Aorta (tissue), 5 donors: ENCODE measurements around the gene TMEM176B. TPM values are rescaled to one million over a fixed set of nuclear protein-coding genes. Genes with fewer than 3 reads are reported as not detected.
A peak's percentile ranks its signal among the peaks of the same experiment; 100 is the strongest.

Source experiments
- ATAC-seq: fragments of 200-7000 bp; cut with Tn5 transposase; one replicate; pipeline ENCODE4 v1.9.1; 2022; ENCODE audit warnings: moderate library complexity; ENCODE audit not compliant: low FRiP score
- DNase-seq, 2 donors: peaks; one replicate each; pipeline ENCODE4 v3.0.0-alpha.2; 2020
- H3K27ac ChIP-seq, 2 donors: one replicate each; pipeline ENCODE4 v1.5.1; 2013; ENCODE audit warnings: low read length in 2 of 2, mild to moderate bottlenecking in 2 of 2, moderate library complexity in 2 of 2, control low read depth in 1 of 2, inconsistent platforms in 1 of 2, low read depth in 1 of 2
- H3K27me3 ChIP-seq, 2 donors: one replicate each; pipeline ENCODE4 v1.6.1; 2013; ENCODE audit warnings: control low read depth in 1 of 2, low read length in 1 of 2, mild to moderate bottlenecking in 1 of 2, moderate library complexity in 1 of 2; ENCODE audit not compliant: insufficient read depth in 2 of 2, control insufficient read depth in 1 of 2
- H3K36me3 ChIP-seq, 2 donors: one replicate each; pipeline ENCODE4 v1.6.1; 2013; ENCODE audit warnings: control low read depth in 1 of 2, low read length in 1 of 2, mild to moderate bottlenecking in 1 of 2; ENCODE audit not compliant: insufficient read depth in 2 of 2, control insufficient read depth in 1 of 2
- H3K4me1 ChIP-seq, 2 donors: one replicate each; pipeline ENCODE4 v1.6.1; 2013; ENCODE audit warnings: low read length in 2 of 2, control low read depth in 1 of 2, mild to moderate bottlenecking in 1 of 2, moderate library complexity in 1 of 2; ENCODE audit not compliant: insufficient read depth in 2 of 2, control insufficient read depth in 1 of 2
- H3K4me3 ChIP-seq, 2 donors: one replicate each; pipeline ENCODE4 v1.5.1; 2013; ENCODE audit warnings: low read length in 2 of 2, control low read depth in 1 of 2, mild to moderate bottlenecking in 1 of 2
- H3K9me3 ChIP-seq: one replicate; pipeline ENCODE4 v1.6.1; 2013; ENCODE audit warnings: mild to moderate bottlenecking, low read length; ENCODE audit not compliant: control insufficient read depth
- WGBS, 2 donors: extraction: QIAGEN DNeasy Blood & Tissue Kit; methylation state at CpG; one replicate each; pipeline ENCODE4 v1.1.7; 2013; 5-methylcytosine and 5-hydroxymethylcytosine counted together
- intact Hi-C, 2 donors: fragments of 100-400 bp; cut with DNase I; formaldehyde crosslinking; loops; one replicate each; pipeline versions ENCODE4 v1.14.2 to v1.15.0; 2022
- polyA plus RNA-seq, 2 donors: library from polyadenylated mRNA; stranded (reverse); fragments of 200-250 nt; gene quantifications; one replicate each; pipeline ENCODE4 v1.2.3, GENCODE V29; 2013
- total RNA-seq, 2 donors: library from RNA; stranded (reverse); fragmentation: NEBNext Ultra II Directional; extraction: Animal tissue kit (Norgen Biotek cat#: 25700); gene quantifications; one replicate each; pipeline ENCODE4 v1.2.1, GENCODE V29; 2021
- donor health status: healthy with polysubstance abuse.
- donor health status: Bipolar disorder and iron deficiency.
- donor health status: DM: no; HTN: no; CAD: no.
- donor health status: DM: no; HTN: no; CAD: no.
- donor health status: DM: yes; HTN: yes; CAD: no.

Gene TMEM176B
- total and polyA plus RNA-seq, 4 donors: 6.5 to 85.5 (median 30.5) TPM

DNA sequence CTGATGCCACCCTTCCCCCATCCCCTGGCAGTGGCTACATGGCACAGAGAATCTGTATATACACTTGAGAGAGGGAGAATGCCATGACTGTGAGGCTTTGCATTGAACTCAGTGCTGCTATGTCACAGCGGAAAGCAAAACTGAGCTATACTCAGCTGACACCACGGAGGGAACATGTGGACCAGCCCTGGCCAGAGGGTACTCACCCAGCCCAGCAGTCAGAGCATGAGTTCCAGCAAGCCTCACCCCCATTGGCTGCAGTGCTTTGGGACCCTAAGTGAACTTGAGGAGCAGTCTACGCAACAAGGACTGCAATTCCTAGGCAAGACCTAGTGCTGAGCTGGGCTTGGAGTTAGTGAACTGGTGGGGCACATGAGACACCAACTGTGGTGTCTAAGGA, 41.9 kb upstream of the TMEM176B start:
- Histone ChIP-seq H3K27me3 (no peaks in the 10 kb centered on the region), H3K4me3 (no peak overlapping the region), H3K27ac (no peak overlapping the region), H3K4me1 (no peaks in the 10 kb centered on the region), H3K36me3 (no peaks in the 10 kb centered on the region), H3K9me3 (peaks cover 3% of the 10 kb centered on the region)
- peak in 1 of 2 donors; percentile 17 for DNase-seq
- no peak for ATAC-seq
- 94 to 95% methylated on average over 3 of the region's 3 CpGs for WGBS, 2 donors
- intact Hi-C loops: no loop called here

DNA sequence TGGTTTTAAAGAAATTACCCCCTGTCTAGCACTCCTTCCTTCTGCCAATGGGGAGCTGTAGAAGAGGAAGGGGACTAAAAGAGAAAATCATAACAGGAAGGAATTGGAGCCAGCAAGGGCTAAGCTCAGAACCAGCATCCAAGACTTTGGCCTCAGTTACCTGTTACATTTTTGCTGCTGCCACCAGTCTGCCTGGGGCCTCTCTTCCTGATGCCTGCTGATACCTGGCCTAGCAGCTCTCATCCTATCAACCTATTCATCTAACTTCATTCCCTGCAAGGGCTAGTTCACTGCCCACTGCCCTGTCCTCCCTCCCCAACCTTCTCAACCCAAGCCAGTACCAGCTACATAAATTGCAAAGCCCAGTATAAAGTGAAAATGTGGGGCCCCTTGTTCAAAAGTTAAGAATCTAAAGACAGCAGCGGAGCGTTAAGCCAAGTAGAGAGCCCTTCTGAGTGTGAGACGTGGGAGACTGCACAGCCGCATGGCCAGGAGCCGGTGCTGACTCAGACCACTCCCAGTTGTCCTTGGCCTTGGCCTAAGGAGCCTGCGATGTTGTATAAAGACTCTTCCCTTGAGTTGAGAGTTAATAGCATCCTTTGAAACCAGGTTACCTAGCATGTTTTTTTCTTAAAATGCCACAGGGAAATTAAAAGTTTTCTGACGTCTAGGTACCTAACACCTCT, 38.9 kb upstream of the TMEM176B start:
- WGBS, 2 donors: 74 to 79% methylated on average over 7 of the region's 7 CpGs
- ATAC-seq (no peak), DNase-seq (peak in 1 of 2 donors; percentile 19)
- Histone ChIP-seq H3K4me1 (no peaks in the 10 kb centered on the region), H3K4me3 (no peak overlapping the region), H3K27ac (no peak overlapping the region), H3K36me3 (no peaks in the 10 kb centered on the region), H3K27me3 (no peaks in the 10 kb centered on the region), H3K9me3 (peaks cover 3% of the 10 kb centered on the region)
- intact Hi-C loops: no loop called here

DNA sequence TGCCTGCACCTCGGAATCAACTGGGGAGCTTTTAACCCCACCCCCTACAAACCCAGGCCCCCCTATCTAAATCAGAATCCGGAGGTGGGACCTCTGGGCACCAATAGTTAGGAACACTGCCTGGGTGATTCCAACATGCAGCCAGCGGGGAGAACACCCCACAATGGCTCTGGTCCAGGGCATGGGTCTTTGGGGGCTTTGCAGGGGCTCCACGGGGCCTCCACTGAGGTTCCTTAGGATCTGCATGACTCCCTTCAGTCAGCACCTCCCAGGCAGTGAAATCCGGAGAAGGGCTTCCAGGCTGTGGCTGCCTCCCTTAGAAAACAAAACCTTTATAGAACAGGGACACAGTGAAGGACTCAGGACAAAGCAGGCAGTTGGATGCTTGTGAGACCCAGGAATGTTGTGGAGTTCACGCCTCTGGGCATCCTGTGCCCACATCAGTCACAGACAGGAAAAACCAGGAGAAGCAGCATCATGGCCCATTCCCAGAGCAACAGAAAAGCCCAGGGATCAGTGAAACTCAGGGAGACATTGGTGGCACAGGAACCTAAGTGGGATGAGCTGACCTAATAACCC, 35.6 kb upstream of the TMEM176B start:
- intact Hi-C loops: no loop called here
- 65 to 70% methylated on average over 6 of the region's 6 CpGs for WGBS, 2 donors
- DNase-seq: peak in 1 of 2 donors; percentile 21

DNA sequence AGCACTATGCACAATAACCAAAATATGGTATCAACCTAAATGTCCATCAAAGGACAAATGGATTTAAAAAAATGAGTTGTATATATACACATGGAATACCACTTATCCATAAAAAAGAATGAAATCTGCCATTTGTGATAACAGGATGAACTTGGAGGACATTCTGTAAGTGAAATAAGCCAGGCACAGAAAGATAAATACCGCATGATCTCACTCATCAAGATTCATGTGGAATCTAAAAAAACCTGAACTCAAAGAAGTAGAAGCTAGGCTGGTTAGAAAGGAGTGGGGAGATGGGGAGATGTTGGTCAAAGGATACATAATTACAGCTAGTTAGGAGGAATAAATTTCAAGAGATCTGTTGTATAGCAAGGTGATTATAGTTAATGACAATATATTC, 34.9 kb upstream of the TMEM176B start:
- H3K27ac ChIP-seq: no peak overlapping the region
- H3K27me3 ChIP-seq: no peaks in the 10 kb centered on the region
- intact Hi-C loops: no loop called here
- no peak for DNase-seq
- ATAC-seq: no peak
- H3K36me3 ChIP-seq: no peaks in the 10 kb centered on the region
- no peaks in the 10 kb centered on the region for H3K4me1 ChIP-seq
- H3K9me3 ChIP-seq: peaks cover 1% of the 10 kb centered on the region
- no peak overlapping the region for H3K4me3 ChIP-seq
- 54 to 63% methylated on average over 1 of the region's 1 CpG for WGBS, 2 donors

More for the DNA sequence above, 35.6 kb upstream of the TMEM176B start:
- Histone ChIP-seq H3K36me3 (no peaks in the 10 kb centered on the region), H3K9me3 (peaks cover 1% of the 10 kb centered on the region), H3K4me3 (no peak overlapping the region), H3K4me1 (no peaks in the 10 kb centered on the region), H3K27ac (no peak overlapping the region), H3K27me3 (no peaks in the 10 kb centered on the region)
- no peak for ATAC-seq

- 30 to 57% methylated on average over 1 of the region's 1 CpG for WGBS, 2 donors
- no peaks in the 10 kb centered on the region for H3K4me1 ChIP-seq
- DNase-seq: no peak
- no peak overlapping the region for H3K4me3 ChIP-seq
- H3K27me3 ChIP-seq: no peaks in the 10 kb centered on the region
- no peak for ATAC-seq
- intact Hi-C loops: no loop called here
- H3K36me3 ChIP-seq: no peaks in the 10 kb centered on the region
- peaks cover 1% of the 10 kb centered on the region for H3K9me3 ChIP-seq
- no peak overlapping the region for H3K27ac ChIP-seq
These were observed 31.7 kb upstream of the TMEM176B start for GRCh38 chr7:150831851-150832250.

DNA sequence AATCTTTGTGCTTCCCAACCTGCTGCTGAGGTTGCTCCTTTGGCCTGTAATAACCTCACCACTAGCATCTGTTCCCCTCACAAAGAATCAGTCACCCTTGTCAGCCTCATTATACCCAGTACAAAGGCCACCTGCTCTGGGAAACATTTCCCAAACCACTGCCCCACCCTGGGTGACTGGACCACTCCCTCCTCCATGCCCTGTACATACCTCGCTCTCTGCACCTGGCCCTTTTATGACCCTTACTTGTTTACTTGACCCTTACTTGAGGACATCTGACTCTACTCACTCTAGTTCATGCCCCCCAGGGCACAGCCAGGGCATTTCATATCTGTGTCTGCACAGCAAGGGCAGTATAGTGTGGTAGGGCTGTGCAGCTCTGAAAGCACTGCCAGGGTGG, 30.8 kb upstream of the TMEM176B start:
- DNase-seq (no peak), ATAC-seq (no peak)
- H3K27ac ChIP-seq: no peak overlapping the region
- no peaks in the 10 kb centered on the region for H3K36me3 ChIP-seq
- intact Hi-C loops: no loop called here
- H3K9me3 ChIP-seq: peaks cover 1% of the 10 kb centered on the region
- no peaks in the 10 kb centered on the region for H3K4me1 ChIP-seq
- no peaks in the 10 kb centered on the region for H3K27me3 ChIP-seq
- 35 to 79% methylated on average over 1 of the region's 1 CpG for WGBS, 2 donors
- H3K4me3 ChIP-seq: no peak overlapping the region

- ATAC-seq: no peak
- H3K27ac ChIP-seq: no peak overlapping the region
- peaks cover 1% of the 10 kb centered on the region for H3K9me3 ChIP-seq
- no peaks in the 10 kb centered on the region for H3K27me3 ChIP-seq
- DNase-seq: no peak
- 68 to 88% methylated on average over 1 of the region's 1 CpG for WGBS, 2 donors
- H3K36me3 ChIP-seq: no peaks in the 10 kb centered on the region
- H3K4me1 ChIP-seq: no peaks in the 10 kb centered on the region
- intact Hi-C loops: no loop called here
- H3K4me3 ChIP-seq: no peak overlapping the region
These were observed 29.3 kb upstream of the TMEM176B start for GRCh38 chr7:150829426-150829825.

GRCh38 chr7:150828384-150828783, 28.2 kb upstream of the TMEM176B start:
- 69 to 96% methylated on average over 2 of the region's 2 CpGs for WGBS, 2 donors
- Histone ChIP-seq H3K9me3 (peaks cover 1% of the 10 kb centered on the region), H3K4me3 (no peak overlapping the region), H3K36me3 (no peaks in the 10 kb centered on the region), H3K4me1 (no peaks in the 10 kb centered on the region), H3K27ac (no peak overlapping the region), H3K27me3 (no peaks in the 10 kb centered on the region)
- intact Hi-C loops: no loop called here
- ATAC-seq: no peak
- no peak for DNase-seq
